Aorta (tissue), 5 donors: Measurements from ENCODE around the gene ENOX1. TPM values are rescaled to one million over a fixed set of nuclear protein-coding genes. Genes with fewer than 3 reads are reported as not detected.
"Not testable (repeated sequence)": the region's sequence is repeated elsewhere in the genome, so short reads cannot be mapped to it uniquely, and the experiment has no call there.

Source experiments
- ATAC-seq: fragments of 200-7000 bp; cut with Tn5 transposase; one replicate; pipeline ENCODE4 v1.9.1; 2022; ENCODE audit warnings: moderate library complexity; ENCODE audit not compliant: low FRiP score
- DNase-seq, 2 donors: peaks; one replicate each; pipeline ENCODE4 v3.0.0-alpha.2; 2020
- H3K27ac ChIP-seq, 2 donors: one replicate each; pipeline ENCODE4 v1.5.1; 2013; ENCODE audit warnings: low read length in 2 of 2, mild to moderate bottlenecking in 2 of 2, moderate library complexity in 2 of 2, control low read depth in 1 of 2, inconsistent platforms in 1 of 2, low read depth in 1 of 2
- H3K27me3 ChIP-seq, 2 donors: one replicate each; pipeline ENCODE4 v1.6.1; 2013; ENCODE audit warnings: control low read depth in 1 of 2, low read length in 1 of 2, mild to moderate bottlenecking in 1 of 2, moderate library complexity in 1 of 2; ENCODE audit not compliant: insufficient read depth in 2 of 2, control insufficient read depth in 1 of 2
- H3K36me3 ChIP-seq, 2 donors: one replicate each; pipeline ENCODE4 v1.6.1; 2013; ENCODE audit warnings: control low read depth in 1 of 2, low read length in 1 of 2, mild to moderate bottlenecking in 1 of 2; ENCODE audit not compliant: insufficient read depth in 2 of 2, control insufficient read depth in 1 of 2
- H3K4me1 ChIP-seq, 2 donors: one replicate each; pipeline ENCODE4 v1.6.1; 2013; ENCODE audit warnings: low read length in 2 of 2, control low read depth in 1 of 2, mild to moderate bottlenecking in 1 of 2, moderate library complexity in 1 of 2; ENCODE audit not compliant: insufficient read depth in 2 of 2, control insufficient read depth in 1 of 2
- H3K4me3 ChIP-seq, 2 donors: one replicate each; pipeline ENCODE4 v1.5.1; 2013; ENCODE audit warnings: low read length in 2 of 2, control low read depth in 1 of 2, mild to moderate bottlenecking in 1 of 2
- H3K9me3 ChIP-seq: one replicate; pipeline ENCODE4 v1.6.1; 2013; ENCODE audit warnings: mild to moderate bottlenecking, low read length; ENCODE audit not compliant: control insufficient read depth
- WGBS, 2 donors: extraction: QIAGEN DNeasy Blood & Tissue Kit; methylation state at CpG; one replicate each; pipeline ENCODE4 v1.1.7; 2013; 5-methylcytosine and 5-hydroxymethylcytosine counted together
- intact Hi-C, 2 donors: fragments of 100-400 bp; cut with DNase I; formaldehyde crosslinking; loops; one replicate each; pipeline versions ENCODE4 v1.14.2 to v1.15.0; 2022
- long read RNA-seq, 2 donors: library from polyadenylated mRNA; unstranded; transcript quantifications; one replicate each; pipeline ENCODE4 v2.0.0, GENCODE V29; 2020 to 2021
- polyA plus RNA-seq, 2 donors: library from polyadenylated mRNA; stranded (reverse); fragments of 200-250 nt; gene quantifications; one replicate each; pipeline ENCODE4 v1.2.3, GENCODE V29; 2013
- total RNA-seq, 2 donors: library from RNA; stranded (reverse); fragmentation: NEBNext Ultra II Directional; extraction: Animal tissue kit (Norgen Biotek cat#: 25700); gene quantifications; one replicate each; pipeline ENCODE4 v1.2.1, GENCODE V29; 2021
- donor health status: healthy with polysubstance abuse.
- donor health status: Bipolar disorder and iron deficiency.
- donor health status: DM: no; HTN: no; CAD: no.
- donor health status: DM: no; HTN: no; CAD: no.
- donor health status: DM: yes; HTN: yes; CAD: no.

ENOX1 gene
- 1 to 10 TPM; 1.4 to 2.2 TPM for total RNA-seq
- polyA plus RNA-seq = under 1 TPM in 1 of 2 donors, not detected in 1; 0.15 TPM
- long read RNA-seq, donor 1, partial matches to known transcripts = 2 of 8 reads
- long read RNA-seq, donor 1, other reads (novel, unspliced or antisense) = 6 of 8 reads
- long read RNA-seq, donor 2, partial matches to known transcripts = 0 of 1 reads
- long read RNA-seq, donor 2, other reads (novel, unspliced or antisense) = 1 of 1 reads

GRCh38 chr13:43786766-43787517 lies at the start of gene ENOX1:
Gene ENOX1 (minus strand): TSS chr13:43786972.
- intact Hi-C loops = no loop called here
- no peaks in the 10 kb centered on the region for H3K9me3 ChIP-seq
- ATAC-seq = peak; percentile 83
- no peaks in the 10 kb centered on the region for H3K27me3 ChIP-seq
- no peaks in the 10 kb centered on the region for H3K4me1 ChIP-seq
- H3K27ac ChIP-seq = no peak within 1 kb of the TSS
- peak within 1 kb of the TSS; percentile 56 to 81 for H3K4me3 ChIP-seq
- no peaks in the 10 kb centered on the region for H3K36me3 ChIP-seq
- DNase-seq = peak; percentile 67 to 80
- 0 to 1% methylated on average over 73 to 93 of the region's 93 CpGs for WGBS, 2 donors

GRCh38 chr13:43835701-43836100 lies 48.9 kb upstream of the ENOX1 start:
- ATAC-seq (no peak), DNase-seq (no peak)
- no peaks in the 10 kb centered on the region for H3K9me3 ChIP-seq
- H3K36me3 ChIP-seq = no peaks in the 10 kb centered on the region
- intact Hi-C loops = no loop called here
- WGBS, 2 donors = 93 to 95% methylated on average over 2 of the region's 2 CpGs
- no peaks in the 10 kb centered on the region for H3K4me1 ChIP-seq
- H3K4me3 ChIP-seq = no peak overlapping the region
- H3K27ac ChIP-seq = no peak overlapping the region
- H3K27me3 ChIP-seq = no peaks in the 10 kb centered on the region

GRCh38 chr13:43831088-43831487 lies 44.3 kb upstream of the ENOX1 start:
- WGBS, 2 donors = 26 to 34% methylated on average over 2 of the region's 2 CpGs
- DNase-seq (no peak), ATAC-seq (no peak)
- Histone ChIP-seq H3K4me3 (no peak overlapping the region), H3K9me3 (no peaks in the 10 kb centered on the region), H3K27ac (no peak overlapping the region), H3K27me3 (no peaks in the 10 kb centered on the region), H3K4me1 (no peaks in the 10 kb centered on the region), H3K36me3 (no peaks in the 10 kb centered on the region)
- intact Hi-C loops = no loop called here

GRCh38 chr13:43830497-43830881 lies 43.7 kb upstream of the ENOX1 start:
- DNase-seq (no peak), ATAC-seq (peak; percentile 52)
- H3K36me3 ChIP-seq = no peaks in the 10 kb centered on the region
- no peaks in the 10 kb centered on the region for H3K9me3 ChIP-seq
- H3K4me1 ChIP-seq = no peaks in the 10 kb centered on the region
- H3K27me3 ChIP-seq = no peaks in the 10 kb centered on the region
- H3K4me3 ChIP-seq = no peak overlapping the region
- H3K27ac ChIP-seq = no peak overlapping the region
- 29 to 39% methylated on average over 5 of the region's 5 CpGs for WGBS, 2 donors
- intact Hi-C loops = no loop called here

GRCh38 chr13:43824656-43825055 lies 37.9 kb upstream of the ENOX1 start:
- ATAC-seq, H3K4me3 ChIP-seq, intact Hi-C loops, H3K36me3 ChIP-seq, H3K4me1 ChIP-seq, H3K27me3 ChIP-seq, H3K27ac ChIP-seq, DNase-seq, H3K9me3 ChIP-seq: not testable (repeated sequence)
- 96 to 97% methylated on average over 1 of the region's 1 CpG for WGBS, 2 donors

GRCh38 chr13:43822969-43823368 lies 36.2 kb upstream of the ENOX1 start:
- no peaks in the 10 kb centered on the region for H3K36me3 ChIP-seq
- 50 to 59% methylated on average over 1 of the region's 1 CpG for WGBS, 2 donors

GRCh38 chr13:43816401-43816889 lies 29.7 kb upstream of the ENOX1 start:
- 82 to 84% methylated on average over 4 of the region's 4 CpGs for WGBS, 2 donors
- Histone ChIP-seq H3K36me3 (no peaks in the 10 kb centered on the region), H3K4me1 (peaks cover 0 to 1% of the 10 kb centered on the region in 2 donors), H3K27ac (no peak overlapping the region), H3K4me3 (no peak overlapping the region), H3K27me3 (no peaks in the 10 kb centered on the region), H3K9me3 (no peaks in the 10 kb centered on the region)
- ATAC-seq (no peak), DNase-seq (no peak)
- intact Hi-C loops = no loop called here

More at GRCh38 chr13:43822969-43823368, 36.2 kb upstream of the ENOX1 start:
- intact Hi-C loops = no loop called here
- Histone ChIP-seq H3K27me3 (no peaks in the 10 kb centered on the region), H3K4me3 (no peak overlapping the region), H3K27ac (no peak overlapping the region), H3K9me3 (no peaks in the 10 kb centered on the region), H3K4me1 (no peaks in the 10 kb centered on the region)
- ATAC-seq (no peak), DNase-seq (no peak)

- Histone ChIP-seq H3K9me3 (no peaks in the 10 kb centered on the region), H3K27me3 (no peaks in the 10 kb centered on the region), H3K4me1 (peaks cover 0 to 1% of the 10 kb centered on the region in 2 donors), H3K36me3 (no peaks in the 10 kb centered on the region), H3K27ac (no peak overlapping the region), H3K4me3 (no peak overlapping the region)
- no peak for DNase-seq
- intact Hi-C loops = no loop called here
- no peak for ATAC-seq
- 4 to 5% methylated on average over 2 of the region's 2 CpGs for WGBS, 2 donors
These were observed 28.4 kb upstream of the ENOX1 start for GRCh38 chr13:43815204-43815603.

- DNase-seq = no peak
- Histone ChIP-seq H3K4me3 (no peak overlapping the region), H3K36me3 (no peaks in the 10 kb centered on the region), H3K4me1 (peaks cover 0 to 3% of the 10 kb centered on the region in 2 donors), H3K27me3 (no peaks in the 10 kb centered on the region), H3K27ac (no peak overlapping the region), H3K9me3 (no peaks in the 10 kb centered on the region)
- intact Hi-C loops = loop anchor here (10.0 kb wide), 2 partner anchors 834 to 1214 kb away; no protein-coding TSS in a partner anchor
- ATAC-seq = no peak
These were observed 21.9 kb upstream of the ENOX1 start for GRCh38 chr13:43808676-43809075.
